ENCODE results near the gene MPP1. TPM values are rescaled to one million over a fixed set of nuclear protein-coding genes. Genes with fewer than 3 reads are reported as not detected.
A peak's percentile ranks its signal among the peaks of the same experiment; 100 is the strongest.

MPP1 gene
- total and polyA plus RNA-seq, 9 of the 15 experiments (the other 6 are each of a cell fraction or from before 2014, with no cell fraction given), result 227 to 395 (median 283) TPM

- TF ChIP-seq MYNN (IDR thresholded peaks at IDR 0.05) (peak; percentile 5; the same call in 1 of the 2 replicates), MYNN (CRISPR knock-in tag; IDR thresholded peaks at IDR 0.05) (no peak)
Observed at GRCh38 chrX:154775419-154776349, 29.6 kb downstream of the MPP1 start (continued).

GRCh38 chrX:154774622-154775021, 30.7 kb downstream of the MPP1 start:
- H3K9me3 ChIP-seq (replicated peaks; ENCODE audit: control insufficient read depth, insufficient read depth, low read depth, low read length), result no peaks in the 10 kb centered on the region
- no peak overlapping the region for H3K27ac ChIP-seq (ENCODE audit: extremely low read depth, low read depth, low read length)
- H4K20me1 ChIP-seq (replicated peaks; ENCODE audit: control insufficient read depth, insufficient read depth, low read length), result peaks cover 27% of the 10 kb centered on the region
- DNase-seq (ENCODE audit: extremely low read depth in 1 of 4, low spot score in 3 of 4) (no peak), ATAC-seq (no peak), FAIRE-seq (no peak)
- ChIA-PET POLR2A (interaction anchor here (0.7 to 8.2 kb wide), 4 partner anchors 10 to 31 kb away, joined by 4 to 94 read pairs (median 26); partner anchors contain the start of gene DKC1), CTCF (ENCODE audit: low intra/inter-chr PET ratio) (no interaction called here)
- in situ Hi-C loops (cut with MboI) (no loop called here), intact Hi-C loops (cut with micrococcal nuclease) (no loop called here)
- 82% methylated on average over 4 of the region's 5 CpGs for whole genome bisulfite sequencing (ENCODE audit: insufficient coverage, low coverage, missing lambda C conversion rate)
- no peaks in the 10 kb centered on the region for H3K9me1 ChIP-seq (ENCODE audit: control insufficient read depth, insufficient read depth, low read length)
- H3K4me3 ChIP-seq, result no peak overlapping the region
- H3K79me2 ChIP-seq (ENCODE audit: control insufficient read depth, insufficient read depth, low read length), result peaks cover 37% of the 10 kb centered on the region
- H3K27me3 ChIP-seq (ENCODE audit: control insufficient read depth in 2 of 2, insufficient read depth in 2 of 2, low read length in 2 of 2), result no peaks in the 10 kb centered on the region
- H3K36me3 ChIP-seq (ENCODE audit: control insufficient read depth, insufficient read depth, low read length), result peaks cover 92% of the 10 kb centered on the region
- H3K4me2 ChIP-seq (ENCODE audit: insufficient read depth, low read length), result no peak overlapping the region
- no peak overlapping the region for H2AFZ ChIP-seq (ENCODE audit: low read depth, low read length)
- H3K9ac ChIP-seq (ENCODE audit: insufficient read depth in 1 of 2, low read depth in 2 of 2, low read length in 2 of 2), result peak overlapping the region in 1 of 2 experiments; percentile 28; a peak in 1 of 4 replicates
- no TSS peak for BruUV-seq (replicated peaks)
- H3K4me1 ChIP-seq (replicated peaks in 1 of 2; ENCODE audit: control insufficient read depth in 2 of 2, insufficient read depth in 2 of 2, low read length in 2 of 2), result peaks cover 0 to 12% of the 10 kb centered on the region in 2 experiments; a peak in 3 of 5 replicates
- TF ChIP-seq SUPT5H (IDR thresholded peaks at IDR 0.05), result 0 out of 2 replicates have a peak, but pooled peaks have one; percentile 3
- TF ChIP-seq ZNF224 (CRISPR knock-in tag; IDR thresholded peaks at IDR 0.05), result no peak
- TF ChIP-seq ZFP91 (CRISPR knock-in tag; IDR thresholded peaks at IDR 0.05), result no peak
- TF ChIP-seq CHD1 (IDR thresholded peaks at IDR 0.05; ENCODE audit: low read length), result no peak
- no peak for TF ChIP-seq ZNF174 (CRISPR knock-in tag; IDR thresholded peaks at IDR 0.05)
- TF ChIP-seq TAL1 (IDR thresholded peaks at IDR 0.05), result no peak
- no peak for TF ChIP-seq IRF1 (CRISPR knock-in tag; IDR thresholded peaks at IDR 0.05; ENCODE audit: borderline replicate concordance)
- TF ChIP-seq HDAC2 (IDR thresholded peaks at IDR 0.05), result no peak
- TF ChIP-seq ZBTB8A (IDR thresholded peaks at IDR 0.05; ENCODE audit: partially characterized antibody), result no peak
- TF ChIP-seq CREB5 (CRISPR knock-in tag; IDR thresholded peaks at IDR 0.05), result no peak
- no peak for TF ChIP-seq CREB1 (IDR thresholded peaks at IDR 0.05)
- TF ChIP-seq CREB1 (CRISPR knock-in tag; IDR thresholded peaks at IDR 0.05), result no peak
- TF ChIP-seq KDM1A (IDR thresholded peaks at IDR 0.05), result no peak
- no peak for TF ChIP-seq SIRT6 (IDR thresholded peaks at IDR 0.05; ENCODE audit: low read depth, low read length)
- peak; percentile 34; the same call in 1 of the 2 replicates for TF ChIP-seq RBFOX2 (IDR thresholded peaks at IDR 0.05; ENCODE audit: low read depth, low read length)
